NB4 (cell line): ENCODE results near the gene PTPN2.

ENCODE experiments used
- MYC ChIP-seq: IDR thresholded peaks from 2 replicates; pipeline ENCODE4 v1.6.1; 2011; ENCODE audit warnings: low read depth, low read length
- POLR2A ChIP-seq: IDR thresholded peaks from 2 replicates; pipeline ENCODE4 v1.6.1; 2011; ENCODE audit warnings: mild to moderate bottlenecking; ENCODE audit not compliant: insufficient read length; ENCODE audit errors: extremely low read depth
- TF ChIP-seq, protein P1 (sequence below): IDR thresholded peaks from one replicate; pipeline ENCODE4 v1.5.1; 2012; ENCODE audit warnings: low read depth, low read length

- TF ChIP-seq, protein P1, sequence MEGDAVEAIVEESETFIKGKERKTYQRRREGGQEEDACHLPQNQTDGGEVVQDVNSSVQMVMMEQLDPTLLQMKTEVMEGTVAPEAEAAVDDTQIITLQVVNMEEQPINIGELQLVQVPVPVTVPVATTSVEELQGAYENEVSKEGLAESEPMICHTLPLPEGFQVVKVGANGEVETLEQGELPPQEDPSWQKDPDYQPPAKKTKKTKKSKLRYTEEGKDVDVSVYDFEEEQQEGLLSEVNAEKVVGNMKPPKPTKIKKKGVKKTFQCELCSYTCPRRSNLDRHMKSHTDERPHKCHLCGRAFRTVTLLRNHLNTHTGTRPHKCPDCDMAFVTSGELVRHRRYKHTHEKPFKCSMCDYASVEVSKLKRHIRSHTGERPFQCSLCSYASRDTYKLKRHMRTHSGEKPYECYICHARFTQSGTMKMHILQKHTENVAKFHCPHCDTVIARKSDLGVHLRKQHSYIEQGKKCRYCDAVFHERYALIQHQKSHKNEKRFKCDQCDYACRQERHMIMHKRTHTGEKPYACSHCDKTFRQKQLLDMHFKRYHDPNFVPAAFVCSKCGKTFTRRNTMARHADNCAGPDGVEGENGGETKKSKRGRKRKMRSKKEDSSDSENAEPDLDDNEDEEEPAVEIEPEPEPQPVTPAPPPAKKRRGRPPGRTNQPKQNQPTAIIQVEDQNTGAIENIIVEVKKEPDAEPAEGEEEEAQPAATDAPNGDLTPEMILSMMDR = no peak
- TF ChIP-seq POLR2A (no peak), MYC (no peak)
Measured at GRCh38 chr18:12928641-12929040, 44.6 kb upstream of the PTPN2 start.
